Loucy (cell line): ENCODE measurements around the gene LRRC40.

Source experiments
- EZH2phosphoT487 ChIP-seq: fragments of 200-600 bp; IDR thresholded peaks from 2 replicates; pipeline ENCODE4 v1.6.1; 2018; ENCODE audit warnings: antibody characterized with exemption, mild to moderate bottlenecking, moderate library complexity, borderline replicate concordance
- TF ChIP-seq, protein P1 (sequence below): fragments of 200-600 bp; sonication (generic); conservative IDR thresholded peaks from 2 replicates; pipeline ENCODE4 v1.5.1; 2014; ENCODE audit warnings: mild to moderate bottlenecking, antibody characterized with exemption, low read length

DNA sequence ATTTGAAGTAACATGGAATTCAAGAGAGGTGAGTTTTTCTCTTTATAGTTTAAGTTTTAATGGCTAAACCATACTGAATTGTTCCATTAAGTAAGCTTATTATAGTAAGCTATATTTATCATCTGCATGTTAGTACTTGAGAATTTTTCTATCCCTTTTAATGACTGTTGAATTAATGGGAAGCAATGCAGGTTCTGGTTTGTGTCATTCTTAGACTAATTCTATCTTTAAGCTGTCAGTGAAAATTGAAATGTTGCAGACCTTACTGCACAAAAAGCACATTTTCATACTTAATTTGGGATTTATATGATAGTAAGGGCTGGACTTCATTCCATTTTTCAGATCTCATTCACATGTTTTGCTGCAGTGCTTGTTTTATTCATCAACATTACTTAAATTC is 41.7 kb upstream of the LRRC40 start:
- TF ChIP-seq, protein P1, sequence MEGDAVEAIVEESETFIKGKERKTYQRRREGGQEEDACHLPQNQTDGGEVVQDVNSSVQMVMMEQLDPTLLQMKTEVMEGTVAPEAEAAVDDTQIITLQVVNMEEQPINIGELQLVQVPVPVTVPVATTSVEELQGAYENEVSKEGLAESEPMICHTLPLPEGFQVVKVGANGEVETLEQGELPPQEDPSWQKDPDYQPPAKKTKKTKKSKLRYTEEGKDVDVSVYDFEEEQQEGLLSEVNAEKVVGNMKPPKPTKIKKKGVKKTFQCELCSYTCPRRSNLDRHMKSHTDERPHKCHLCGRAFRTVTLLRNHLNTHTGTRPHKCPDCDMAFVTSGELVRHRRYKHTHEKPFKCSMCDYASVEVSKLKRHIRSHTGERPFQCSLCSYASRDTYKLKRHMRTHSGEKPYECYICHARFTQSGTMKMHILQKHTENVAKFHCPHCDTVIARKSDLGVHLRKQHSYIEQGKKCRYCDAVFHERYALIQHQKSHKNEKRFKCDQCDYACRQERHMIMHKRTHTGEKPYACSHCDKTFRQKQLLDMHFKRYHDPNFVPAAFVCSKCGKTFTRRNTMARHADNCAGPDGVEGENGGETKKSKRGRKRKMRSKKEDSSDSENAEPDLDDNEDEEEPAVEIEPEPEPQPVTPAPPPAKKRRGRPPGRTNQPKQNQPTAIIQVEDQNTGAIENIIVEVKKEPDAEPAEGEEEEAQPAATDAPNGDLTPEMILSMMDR, result no peak
- no peak for TF ChIP-seq EZH2phosphoT487
